Liver (tissue), 9 donors: ENCODE data around the gene LRRC27. TPM values are rescaled to one million over a fixed set of nuclear protein-coding genes. Genes with fewer than 3 reads are reported as not detected.

Source experiments
- DNase-seq: peaks from one replicate; pipeline ENCODE4 v3.0.0-alpha.2; 2017; ENCODE audit warnings: low spot score
- H3K27ac ChIP-seq, 2 donors: one replicate each; pipeline ENCODE4 v1.7.0; 2013; ENCODE audit warnings: inconsistent platforms in 2 of 2, low read length in 2 of 2, control low read depth in 1 of 2, low read depth in 1 of 2, mild to moderate bottlenecking in 1 of 2
- H3K27me3 ChIP-seq, 4 donors: one replicate each; pipeline versions ENCODE4 v1.6.1 to v1.7.0; 2013; ENCODE audit warnings: low read length in 3 of 4, inconsistent platforms in 1 of 4, mild to moderate bottlenecking in 1 of 4, moderate library complexity in 1 of 4; ENCODE audit not compliant: control insufficient read depth in 4 of 4, insufficient read depth in 4 of 4
- H3K36me3 ChIP-seq, 4 donors: one replicate each; pipeline versions ENCODE4 v1.6.1 to v1.7.0; 2013; ENCODE audit warnings: low read length in 3 of 4, mild to moderate bottlenecking in 3 of 4, low read depth in 1 of 4, moderate library complexity in 1 of 4; ENCODE audit not compliant: control insufficient read depth in 4 of 4, insufficient read depth in 3 of 4
- H3K4me1 ChIP-seq, 4 donors: one replicate each; pipeline versions ENCODE4 v1.6.1 to v1.7.0; 2013; ENCODE audit warnings: low read length in 3 of 4, mild to moderate bottlenecking in 3 of 4, moderate library complexity in 1 of 4; ENCODE audit not compliant: control insufficient read depth in 4 of 4, insufficient read depth in 4 of 4
- H3K4me3 ChIP-seq, 3 donors: one replicate each; pipeline versions ENCODE4 v1.6.1 to v1.7.0; 2013; ENCODE audit warnings: low read length in 3 of 3, control low read depth in 1 of 3, low read depth in 1 of 3, mild to moderate bottlenecking in 1 of 3
- H3K9ac ChIP-seq, 2 donors: one replicate each; pipeline ENCODE4 v1.7.0; 2013; ENCODE audit warnings: low read length in 2 of 2, mild to moderate bottlenecking in 2 of 2, moderate library complexity in 2 of 2, control low read depth in 1 of 2, low read depth in 1 of 2
- H3K9me3 ChIP-seq, 4 donors: one replicate each; pipeline versions ENCODE4 v1.6.1 to v1.7.0; 2013; ENCODE audit warnings: low read length in 3 of 4; ENCODE audit not compliant: control insufficient read depth in 4 of 4
- CTCF ChIP-seq: fragments of 150-350 bp; IDR thresholded peaks from 2 replicates; pipeline ENCODE4 v1.5.1; 2017; ENCODE audit warnings: improper control_type of control experiment, low read depth, low read length; ENCODE audit not compliant: missing input control
- EGR1 ChIP-seq, 2 donors: IDR thresholded peaks; 2 replicates each; pipeline ENCODE4 v1.6.1; 2016 to 2018; ENCODE audit warnings: antibody characterized with exemption in 2 of 2, low read depth in 2 of 2
- FOXA1 ChIP-seq: IDR thresholded peaks from 2 replicates; pipeline ENCODE4 v1.6.1; 2016; ENCODE audit warnings: antibody characterized with exemption
- FOXA2 ChIP-seq: IDR thresholded peaks from 2 replicates; pipeline ENCODE4 v1.6.1; 2016; ENCODE audit warnings: antibody characterized with exemption
- GABPA ChIP-seq, 2 donors: IDR thresholded peaks in 1 of 2; conservative IDR thresholded peaks in 1 of 2; 2 replicates each; pipeline ENCODE4 v1.6.1; 2016; ENCODE audit warnings: antibody characterized with exemption in 2 of 2, mild to moderate bottlenecking in 1 of 2, moderate library complexity in 1 of 2
- HNF4A ChIP-seq, 2 donors: conservative IDR thresholded peaks; 2 replicates each; pipeline ENCODE4 v1.6.1; 2016; ENCODE audit warnings: antibody characterized with exemption in 2 of 2, mild to moderate bottlenecking in 2 of 2
- HNF4G ChIP-seq: IDR thresholded peaks from 2 replicates; pipeline ENCODE4 v1.6.1; 2016; ENCODE audit warnings: antibody characterized with exemption
- JUND ChIP-seq, 2 donors: IDR thresholded peaks; 2 replicates each; pipeline ENCODE4 v1.6.1; 2016; ENCODE audit warnings: antibody characterized with exemption in 2 of 2
- NR2F2 ChIP-seq: IDR thresholded peaks from 2 replicates; pipeline ENCODE4 v1.6.1; 2016; ENCODE audit warnings: antibody characterized with exemption
- RAD21 ChIP-seq, 2 donors: IDR thresholded peaks; 2 replicates each; pipeline ENCODE4 v1.6.1; 2016; ENCODE audit warnings: antibody characterized with exemption in 2 of 2, mild to moderate bottlenecking in 2 of 2
- RXRA ChIP-seq, 2 donors: IDR thresholded peaks; 2 replicates each; pipeline ENCODE4 v1.6.1; 2017 to 2018; ENCODE audit warnings: antibody characterized with exemption in 2 of 2, mild to moderate bottlenecking in 1 of 2
- SP1 ChIP-seq: IDR thresholded peaks from 2 replicates; pipeline ENCODE4 v1.6.1; 2018; ENCODE audit warnings: antibody characterized with exemption, mild to moderate bottlenecking
- TAF1 ChIP-seq: conservative IDR thresholded peaks from 2 replicates; pipeline ENCODE4 v1.6.1; 2016; ENCODE audit warnings: antibody characterized with exemption, mild to moderate bottlenecking
- YY1 ChIP-seq: IDR thresholded peaks from 2 replicates; pipeline ENCODE4 v1.6.1; 2016; ENCODE audit warnings: antibody characterized with exemption, mild to moderate bottlenecking
- ZBTB33 ChIP-seq: IDR thresholded peaks from 2 replicates; pipeline ENCODE4 v1.6.1; 2016; ENCODE audit warnings: antibody characterized with exemption
- WGBS: extraction: QIAGEN DNeasy Blood & Tissue Kit; methylation state at CpG from one replicate; pipeline ENCODE4 v1.1.7; 2013; 5-methylcytosine and 5-hydroxymethylcytosine counted together
- polyA plus RNA-seq, 2 donors: library from polyadenylated mRNA; stranded (reverse) in 1 of 2; unstranded in 1 of 2; fragments of 200-250 nt in 1 of 2; fragments of >200 nt in 1 of 2; fragmentation: Nextera tagmentation in 1 of 2; extraction: Ambion mirVana in 1 of 2; gene quantifications; one replicate each; pipeline versions ENCODE4 v1.2.1 to v1.2.3, GENCODE V29; 2013 to 2015
- total RNA-seq, 2 donors: library from RNA; depleted of rRNA; stranded (reverse); fragments of >200 nt; gene quantifications; one replicate each; pipeline ENCODE4 v1.2.3, GENCODE V29; 2014
- TF ChIP-seq, protein P1 (sequence below): IDR thresholded peaks from 2 replicates; pipeline ENCODE4 v1.6.1; 2016; ENCODE audit warnings: antibody characterized with exemption
- TF ChIP-seq, protein P2 (sequence below): IDR thresholded peaks from 2 replicates; pipeline ENCODE4 v1.6.1; 2016; ENCODE audit warnings: antibody characterized with exemption, mild to moderate bottlenecking
- TF ChIP-seq, protein P3 (sequence below): IDR thresholded peaks from 2 replicates; pipeline ENCODE4 v1.6.1; 2016; ENCODE audit warnings: antibody characterized with exemption
- donor health status: healthy.
- donor health status: healthy.
- donor health status: healthy.
- donor health status: healthy.
- donor health status: healthy.

The LRRC27 gene
- total and polyA plus RNA-seq, 4 donors: 1.8 to 2.8 (median 2.6) TPM

DNA sequence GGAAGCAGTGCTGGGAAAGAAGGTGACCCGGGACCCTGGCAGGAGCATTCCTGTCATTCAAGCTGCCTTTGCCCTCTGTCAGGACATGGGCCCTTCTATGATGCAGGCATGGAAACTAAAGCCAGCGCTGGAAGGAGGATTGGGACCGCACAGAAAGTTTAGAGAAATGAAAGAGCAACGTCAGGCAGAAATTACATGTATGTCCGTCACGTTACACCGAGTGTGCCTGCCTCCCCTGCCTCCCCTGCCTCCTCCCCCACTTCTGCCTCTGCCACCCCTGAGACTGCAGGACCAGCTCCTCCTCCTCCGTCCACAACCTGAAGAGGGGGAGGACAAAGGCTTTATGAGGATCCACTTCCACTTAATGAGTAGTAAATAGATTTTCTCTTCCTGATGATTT is 51.1 kb downstream of the LRRC27 start:
- TF ChIP-seq SP1 (no peak), RAD21 (IDR thresholded peaks at IDR 0.05) (no peak), HNF4G (no peak), TAF1 (no peak), EGR1 (IDR thresholded peaks at IDR 0.05; ENCODE audit: low read depth in 2 of 2) (no peak), RXRA (IDR thresholded peaks at IDR 0.05) (no peak), FOXA1 (no peak), HNF4A (conservative IDR thresholded peaks at IDR 0.05) (no peak), NR2F2 (no peak), GABPA (IDR thresholded peaks at IDR 0.05 in 1 of 2, conservative IDR thresholded peaks at IDR 0.05 in 1 of 2) (no peak), CTCF (no peak), ZBTB33 (no peak), YY1 (no peak), JUND (IDR thresholded peaks at IDR 0.05) (no peak)
- TF ChIP-seq, protein P1, sequence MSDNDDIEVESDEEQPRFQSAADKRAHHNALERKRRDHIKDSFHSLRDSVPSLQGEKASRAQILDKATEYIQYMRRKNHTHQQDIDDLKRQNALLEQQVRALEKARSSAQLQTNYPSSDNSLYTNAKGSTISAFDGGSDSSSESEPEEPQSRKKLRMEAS: no peak
- TF ChIP-seq, protein P2, sequence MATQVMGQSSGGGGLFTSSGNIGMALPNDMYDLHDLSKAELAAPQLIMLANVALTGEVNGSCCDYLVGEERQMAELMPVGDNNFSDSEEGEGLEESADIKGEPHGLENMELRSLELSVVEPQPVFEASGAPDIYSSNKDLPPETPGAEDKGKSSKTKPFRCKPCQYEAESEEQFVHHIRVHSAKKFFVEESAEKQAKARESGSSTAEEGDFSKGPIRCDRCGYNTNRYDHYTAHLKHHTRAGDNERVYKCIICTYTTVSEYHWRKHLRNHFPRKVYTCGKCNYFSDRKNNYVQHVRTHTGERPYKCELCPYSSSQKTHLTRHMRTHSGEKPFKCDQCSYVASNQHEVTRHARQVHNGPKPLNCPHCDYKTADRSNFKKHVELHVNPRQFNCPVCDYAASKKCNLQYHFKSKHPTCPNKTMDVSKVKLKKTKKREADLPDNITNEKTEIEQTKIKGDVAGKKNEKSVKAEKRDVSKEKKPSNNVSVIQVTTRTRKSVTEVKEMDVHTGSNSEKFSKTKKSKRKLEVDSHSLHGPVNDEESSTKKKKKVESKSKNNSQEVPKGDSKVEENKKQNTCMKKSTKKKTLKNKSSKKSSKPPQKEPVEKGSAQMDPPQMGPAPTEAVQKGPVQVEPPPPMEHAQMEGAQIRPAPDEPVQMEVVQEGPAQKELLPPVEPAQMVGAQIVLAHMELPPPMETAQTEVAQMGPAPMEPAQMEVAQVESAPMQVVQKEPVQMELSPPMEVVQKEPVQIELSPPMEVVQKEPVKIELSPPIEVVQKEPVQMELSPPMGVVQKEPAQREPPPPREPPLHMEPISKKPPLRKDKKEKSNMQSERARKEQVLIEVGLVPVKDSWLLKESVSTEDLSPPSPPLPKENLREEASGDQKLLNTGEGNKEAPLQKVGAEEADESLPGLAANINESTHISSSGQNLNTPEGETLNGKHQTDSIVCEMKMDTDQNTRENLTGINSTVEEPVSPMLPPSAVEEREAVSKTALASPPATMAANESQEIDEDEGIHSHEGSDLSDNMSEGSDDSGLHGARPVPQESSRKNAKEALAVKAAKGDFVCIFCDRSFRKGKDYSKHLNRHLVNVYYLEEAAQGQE: no peak
- TF ChIP-seq, protein P3, sequence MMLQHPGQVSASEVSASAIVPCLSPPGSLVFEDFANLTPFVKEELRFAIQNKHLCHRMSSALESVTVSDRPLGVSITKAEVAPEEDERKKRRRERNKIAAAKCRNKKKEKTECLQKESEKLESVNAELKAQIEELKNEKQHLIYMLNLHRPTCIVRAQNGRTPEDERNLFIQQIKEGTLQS: no peak
- no peaks in the 10 kb centered on the region for H3K27me3 ChIP-seq
- peaks cover 0 to 4% (median 1%) of the 10 kb centered on the region in 4 donors for H3K4me1 ChIP-seq
- no peak for DNase-seq
- no peaks in the 10 kb centered on the region for H3K36me3 ChIP-seq
- H3K9me3 ChIP-seq: no peaks in the 10 kb centered on the region
- 85% methylated on average over 8 of the region's 8 CpGs for WGBS
- H3K4me3 ChIP-seq: no peak overlapping the region
- H3K27ac ChIP-seq: no peak overlapping the region
- H3K9ac ChIP-seq: no peak overlapping the region

DNA sequence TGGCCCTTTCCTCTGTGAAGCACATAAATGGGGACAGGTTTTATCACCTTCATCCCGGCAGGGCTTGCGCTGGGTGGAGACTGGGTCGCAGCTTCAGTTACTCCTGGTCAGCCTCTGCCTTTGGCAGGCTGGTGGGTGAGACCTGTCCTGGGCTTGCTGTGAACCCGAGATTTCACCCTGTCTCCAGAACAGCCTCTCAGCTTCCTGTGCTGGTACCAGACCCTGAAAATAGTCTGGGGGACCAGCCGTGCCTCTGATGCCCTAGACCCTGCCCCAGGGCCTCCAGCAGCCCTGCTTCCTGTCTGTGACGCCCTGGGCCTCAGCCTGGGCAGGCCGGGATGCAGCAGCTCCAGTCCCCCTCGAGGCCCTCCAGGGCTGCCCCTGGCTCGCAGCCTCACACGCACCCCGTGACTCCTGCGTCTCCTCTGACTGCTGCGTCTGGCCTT is 51.8 kb downstream of the LRRC27 start:
- WGBS: 69% methylated on average over 13 of the region's 13 CpGs
- Histone ChIP-seq H3K27me3 (no peaks in the 10 kb centered on the region), H3K36me3 (no peaks in the 10 kb centered on the region), H3K9me3 (no peaks in the 10 kb centered on the region), H3K4me1 (peaks cover 0 to 4% (median 1%) of the 10 kb centered on the region in 4 donors), H3K4me3 (no peak overlapping the region), H3K9ac (no peak overlapping the region), H3K27ac (no peak overlapping the region)
- no peak for DNase-seq
- TF ChIP-seq, protein P3: no peak
- no peak for TF ChIP-seq YY1
- no peak for TF ChIP-seq RXRA (IDR thresholded peaks at IDR 0.05)
- TF ChIP-seq, protein P1: no peak
- no peak for TF ChIP-seq SP1
- no peak for TF ChIP-seq FOXA2
- TF ChIP-seq NR2F2: no peak
- no peak for TF ChIP-seq FOXA1
- no peak for TF ChIP-seq EGR1 (IDR thresholded peaks at IDR 0.05; ENCODE audit: low read depth in 2 of 2)
- no peak for TF ChIP-seq TAF1
- TF ChIP-seq HNF4G: no peak
- TF ChIP-seq ZBTB33: no peak
- TF ChIP-seq JUND (IDR thresholded peaks at IDR 0.05): no peak
